Measurements from ENCODE around the gene FAM107B. TPM values are rescaled to one million over a fixed set of nuclear protein-coding genes. Genes with fewer than 3 reads are reported as not detected.

FAM107B gene
- total RNA-seq, 4 donors from 2014 or later, result 24.1 to 69.7 (median 43.2) TPM

DNA sequence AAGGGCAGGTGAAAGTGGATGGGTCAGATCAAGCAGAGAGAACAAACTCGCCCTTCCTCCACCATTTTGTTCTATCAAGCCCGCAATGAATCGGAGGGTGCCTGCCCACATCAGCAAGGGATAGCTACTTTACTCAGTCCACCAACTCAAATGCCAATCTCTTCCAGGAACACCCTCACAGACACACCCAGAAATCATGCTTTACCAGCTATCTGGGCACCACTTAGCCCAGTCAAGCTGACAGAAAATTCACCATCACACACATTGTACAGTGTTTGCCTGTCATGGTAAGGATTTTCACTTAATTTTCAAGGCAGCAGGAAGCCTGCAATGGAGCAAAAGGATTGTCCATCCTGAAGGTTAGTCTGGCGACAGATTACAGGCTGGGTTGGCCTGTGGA is 75.2 kb downstream of the FAM107B start:
- Histone ChIP-seq H3K27ac (no peak overlapping the region), H3K4me1 (no peaks in the 10 kb centered on the region), H3K4me3 (no peak overlapping the region), H3K9me3 (no peaks in the 10 kb centered on the region), H3K36me3 (no peaks in the 10 kb centered on the region), H3K27me3 (no peaks in the 10 kb centered on the region)
- TF ChIP-seq, protein P1, sequence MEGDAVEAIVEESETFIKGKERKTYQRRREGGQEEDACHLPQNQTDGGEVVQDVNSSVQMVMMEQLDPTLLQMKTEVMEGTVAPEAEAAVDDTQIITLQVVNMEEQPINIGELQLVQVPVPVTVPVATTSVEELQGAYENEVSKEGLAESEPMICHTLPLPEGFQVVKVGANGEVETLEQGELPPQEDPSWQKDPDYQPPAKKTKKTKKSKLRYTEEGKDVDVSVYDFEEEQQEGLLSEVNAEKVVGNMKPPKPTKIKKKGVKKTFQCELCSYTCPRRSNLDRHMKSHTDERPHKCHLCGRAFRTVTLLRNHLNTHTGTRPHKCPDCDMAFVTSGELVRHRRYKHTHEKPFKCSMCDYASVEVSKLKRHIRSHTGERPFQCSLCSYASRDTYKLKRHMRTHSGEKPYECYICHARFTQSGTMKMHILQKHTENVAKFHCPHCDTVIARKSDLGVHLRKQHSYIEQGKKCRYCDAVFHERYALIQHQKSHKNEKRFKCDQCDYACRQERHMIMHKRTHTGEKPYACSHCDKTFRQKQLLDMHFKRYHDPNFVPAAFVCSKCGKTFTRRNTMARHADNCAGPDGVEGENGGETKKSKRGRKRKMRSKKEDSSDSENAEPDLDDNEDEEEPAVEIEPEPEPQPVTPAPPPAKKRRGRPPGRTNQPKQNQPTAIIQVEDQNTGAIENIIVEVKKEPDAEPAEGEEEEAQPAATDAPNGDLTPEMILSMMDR (IDR thresholded peaks at IDR 0.05), result no peak
- no peak for TF ChIP-seq POLR2A (IDR thresholded peaks at IDR 0.05)
- intact Hi-C loops (cut with DNase I; ENCODE audit: low total_unique reads), result no loop called here
- no peak for DNase-seq

DNA sequence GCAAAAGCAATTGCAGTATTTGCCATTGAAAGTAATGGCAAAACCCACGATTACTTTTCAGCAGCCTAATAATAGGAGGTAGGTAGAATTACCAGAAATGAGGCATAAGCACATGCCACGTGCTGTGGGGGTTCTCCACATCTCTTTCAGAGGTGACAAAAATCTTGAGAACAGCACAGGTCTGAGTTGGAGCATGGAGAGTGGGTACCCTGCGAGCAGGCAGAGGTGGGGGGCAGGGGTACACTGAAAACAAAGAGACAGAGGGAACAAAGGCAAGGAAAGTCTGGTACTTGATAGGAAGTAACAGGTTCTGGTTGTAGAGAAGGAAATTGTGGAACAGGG is 75.9 kb downstream of the FAM107B start:
- H3K27me3 ChIP-seq, result no peaks in the 10 kb centered on the region
- no peak overlapping the region for H3K27ac ChIP-seq
- no peak overlapping the region for H3K4me3 ChIP-seq
- DNase-seq, result no peak
- H3K9me3 ChIP-seq, result no peaks in the 10 kb centered on the region
- intact Hi-C loops (cut with DNase I; ENCODE audit: low total_unique reads), result no loop called here
- TF ChIP-seq, protein P1 (IDR thresholded peaks at IDR 0.05), result no peak
- no peak for TF ChIP-seq POLR2A (IDR thresholded peaks at IDR 0.05)
- H3K36me3 ChIP-seq, result no peaks in the 10 kb centered on the region
- H3K4me1 ChIP-seq, result no peaks in the 10 kb centered on the region

DNA sequence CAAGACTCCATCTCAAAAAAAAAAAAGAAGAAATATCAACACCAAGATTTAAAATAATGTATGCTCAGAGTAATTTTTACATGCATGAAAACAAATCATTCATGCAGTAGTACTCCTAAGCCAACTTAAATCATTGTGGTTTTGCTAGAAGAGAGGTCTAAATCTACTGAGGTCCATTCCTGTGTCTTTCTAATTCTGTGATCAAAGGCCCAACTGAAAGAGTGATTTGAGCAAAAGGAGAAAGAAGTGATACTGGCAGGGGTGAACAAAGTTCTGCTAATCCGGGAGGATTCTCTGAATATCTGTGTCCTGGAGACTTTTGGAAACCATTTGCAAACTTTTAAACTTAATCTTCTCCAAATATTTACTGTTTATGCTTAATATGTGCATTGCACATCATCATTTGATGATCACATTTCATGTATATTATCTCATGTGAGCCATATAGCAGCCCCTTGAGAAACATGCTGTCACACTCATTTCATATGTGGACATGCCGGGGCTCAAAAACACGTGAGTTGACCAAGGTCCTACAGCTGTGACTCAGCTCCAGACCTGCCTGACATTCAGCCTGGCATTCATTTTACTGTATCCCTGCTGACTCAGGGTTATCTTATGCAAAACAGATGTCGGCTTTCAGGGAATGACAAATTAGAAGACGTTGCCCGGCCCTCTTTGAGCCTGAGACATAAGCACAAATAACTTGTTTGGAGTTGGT is 76.4 kb downstream of the FAM107B start:
- no peaks in the 10 kb centered on the region for H3K9me3 ChIP-seq
- no peak overlapping the region for H3K27ac ChIP-seq
- intact Hi-C loops (cut with DNase I; ENCODE audit: low total_unique reads), result no loop called here
- no peaks in the 10 kb centered on the region for H3K4me1 ChIP-seq
- H3K36me3 ChIP-seq, result no peaks in the 10 kb centered on the region
- no peak for DNase-seq
- TF ChIP-seq POLR2A (IDR thresholded peaks at IDR 0.05), result no peak
- TF ChIP-seq, protein P1 (IDR thresholded peaks at IDR 0.05), result no peak
- no peaks in the 10 kb centered on the region for H3K27me3 ChIP-seq
- no peak overlapping the region for H3K4me3 ChIP-seq

DNA sequence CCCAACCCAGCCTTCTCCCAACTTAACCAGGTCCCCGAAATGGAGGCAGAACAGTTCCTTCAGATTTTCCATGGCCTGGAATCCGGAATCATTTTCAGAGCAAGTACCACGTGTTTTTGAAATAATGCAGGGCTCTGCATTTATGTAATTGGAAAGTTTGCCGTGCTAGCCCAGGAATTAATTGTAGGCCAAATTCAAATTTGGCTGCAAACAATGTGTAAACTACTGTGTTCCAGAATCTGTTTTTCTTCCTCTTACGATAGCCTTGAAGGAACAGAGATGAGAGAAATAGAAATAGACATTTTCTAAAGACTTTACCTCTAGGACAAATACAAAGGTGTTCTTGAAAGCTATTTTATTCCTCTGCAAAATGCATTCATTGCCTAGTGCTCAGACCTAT is 77.4 kb downstream of the FAM107B start:
- H3K27ac ChIP-seq, result peak overlapping the region in 1 of 2 donors; percentile 17
- H3K4me3 ChIP-seq, result no peak overlapping the region
- DNase-seq, result no peak
- H3K4me1 ChIP-seq, result no peaks in the 10 kb centered on the region
- H3K27me3 ChIP-seq, result no peaks in the 10 kb centered on the region
- intact Hi-C loops (cut with DNase I; ENCODE audit: low total_unique reads), result no loop called here
- TF ChIP-seq, protein P1 (IDR thresholded peaks at IDR 0.05), result no peak
- TF ChIP-seq POLR2A (IDR thresholded peaks at IDR 0.05), result no peak
- H3K9me3 ChIP-seq, result no peaks in the 10 kb centered on the region
- H3K36me3 ChIP-seq, result no peaks in the 10 kb centered on the region

DNA sequence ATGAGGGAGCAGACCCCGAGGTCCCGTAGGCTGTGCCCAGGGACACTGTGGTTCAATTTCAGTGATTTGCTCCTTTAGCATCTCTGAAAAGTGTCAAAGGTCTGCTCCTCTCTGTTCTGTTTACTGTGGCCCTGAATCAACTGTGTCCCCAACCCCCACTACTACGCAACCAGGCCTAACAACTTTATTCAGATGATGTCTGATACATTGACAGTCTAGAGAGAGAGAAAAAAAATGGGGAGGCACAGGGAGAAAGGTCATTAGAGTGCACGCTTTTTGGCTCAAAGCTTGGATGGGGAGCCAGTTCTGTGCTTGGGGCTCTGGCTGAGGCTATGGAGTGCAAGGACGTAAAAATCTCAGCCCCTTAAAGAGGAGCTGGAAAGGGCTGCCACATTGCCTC is 77.9 kb downstream of the FAM107B start:
- Histone ChIP-seq H3K27ac (peak overlapping the region in 1 of 2 donors; percentile 17), H3K4me3 (no peak overlapping the region), H3K27me3 (no peaks in the 10 kb centered on the region), H3K36me3 (no peaks in the 10 kb centered on the region), H3K4me1 (no peaks in the 10 kb centered on the region), H3K9me3 (no peaks in the 10 kb centered on the region)
- intact Hi-C loops (cut with DNase I; ENCODE audit: low total_unique reads), result no loop called here
- TF ChIP-seq POLR2A (IDR thresholded peaks at IDR 0.05), result no peak
- TF ChIP-seq, protein P1 (IDR thresholded peaks at IDR 0.05), result no peak
- DNase-seq, result no peak

All from uterus (tissue), 4 donors.